NT2/D1 (cell line): ENCODE measurements around the gene WDR27.

Source experiments
- SUZ12 ChIP-seq: IDR thresholded peaks from 2 replicates; pipeline ENCODE4 v1.6.1; 2011; ENCODE audit not compliant: insufficient read length, insufficient read depth; ENCODE audit errors: extremely low read depth
- YY1 ChIP-seq: IDR thresholded peaks from 2 replicates; pipeline ENCODE4 v1.6.1; 2011; ENCODE audit not compliant: insufficient read length, insufficient read depth
- ZNF274 ChIP-seq: IDR thresholded peaks from 2 replicates; pipeline ENCODE4 v1.6.1; 2011; ENCODE audit warnings: mild to moderate bottlenecking, low read depth, low read length

DNA sequence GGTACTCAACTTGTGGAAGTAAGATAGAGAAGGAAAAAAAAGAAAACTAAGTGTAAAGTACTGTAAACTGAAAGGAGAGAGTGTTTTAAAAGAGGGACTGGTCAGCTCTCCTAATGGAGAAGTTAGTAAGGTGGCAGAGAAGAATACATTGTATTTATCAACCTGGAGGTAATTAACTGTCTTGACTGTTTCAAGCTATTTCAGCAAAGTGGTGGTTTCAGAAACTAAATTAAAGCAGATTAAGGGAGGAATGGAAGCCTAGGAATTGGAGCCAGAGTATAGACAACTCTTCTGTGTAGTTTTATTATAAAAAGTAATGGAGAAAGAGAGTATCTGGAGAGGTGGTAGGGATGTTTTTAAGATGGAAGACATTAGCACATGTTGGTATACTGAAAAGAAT, 25.1 kb upstream of the WDR27 start:
- TF ChIP-seq YY1 (no peak), ZNF274 (no peak), SUZ12 (no peak)
